ENCODE measurements around the gene KCTD10. TPM values are rescaled to one million over a fixed set of nuclear protein-coding genes. Genes with fewer than 3 reads are reported as not detected.
A peak's percentile ranks its signal among the peaks of the same experiment; 100 is the strongest.

KCTD10 gene
- total and polyA plus RNA-seq, 10 of the 15 experiments (the other 5 are each of a cell fraction or from before 2014, with no cell fraction given): 5.6 to 52.0 (median 34.2) TPM

DNA sequence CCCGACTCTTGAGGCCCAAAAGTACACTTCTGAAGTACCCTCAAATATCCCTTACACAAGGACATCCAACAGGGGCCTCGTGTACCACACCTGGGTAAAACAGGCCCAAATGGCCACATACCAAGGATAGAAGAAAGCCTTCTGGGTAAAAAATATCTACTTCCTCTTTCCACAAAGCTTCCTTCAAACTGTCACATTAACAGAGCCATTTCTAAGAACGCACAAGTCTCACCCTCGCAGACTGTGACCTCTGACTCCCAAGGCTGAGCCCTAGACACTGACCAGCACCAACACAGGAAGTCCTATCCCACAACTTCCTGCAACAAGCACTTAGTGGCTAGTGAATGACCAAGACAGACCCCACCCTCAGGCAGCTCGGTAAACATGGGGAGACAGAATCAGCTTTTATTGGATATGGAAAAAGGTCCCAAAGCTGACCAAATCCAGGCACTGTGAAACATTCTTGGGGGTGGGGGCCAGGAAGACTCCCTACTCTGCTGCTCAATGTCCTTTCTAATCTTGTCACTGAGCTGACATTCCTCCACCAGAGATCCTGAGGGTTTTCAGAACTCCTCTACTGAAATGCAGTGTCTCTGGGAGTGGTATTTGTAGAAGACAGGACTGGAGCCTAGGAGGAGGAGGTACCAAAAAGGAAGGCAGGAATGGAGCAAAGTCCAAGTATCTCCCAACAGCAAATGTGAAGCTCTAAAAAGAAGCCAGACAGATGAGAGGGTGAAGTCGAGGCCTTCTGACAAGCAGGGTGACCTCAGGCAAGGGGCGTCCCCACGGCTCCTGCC lies 15.9 kb downstream of the KCTD10 start:
- Histone ChIP-seq H3K36me3 (ENCODE audit: control insufficient read depth in 2 of 2, insufficient read depth in 2 of 2, low read length in 1 of 2) (peaks cover 7 to 9% of the 10 kb centered on the region in 2 experiments), H3K9ac (ENCODE audit: control insufficient read depth, insufficient read depth, low read length) (no peak overlapping the region), H3K79me2 (ENCODE audit: control insufficient read depth, insufficient read depth, low read length) (no peaks in the 10 kb centered on the region; the same call in none of the 2 replicates), H3K4me2 (ENCODE audit: control insufficient read depth, insufficient read depth) (no peak overlapping the region), H3K27ac (ENCODE audit: control insufficient read depth, insufficient read depth) (no peak overlapping the region), H3K9me3 (replicated peaks; ENCODE audit: control insufficient read depth, insufficient read depth, low read length) (no peaks in the 10 kb centered on the region), H2AFZ (ENCODE audit: control insufficient read depth, low read depth, low read length) (no peak overlapping the region), H3K4me3 (no peak overlapping the region), H3K27me3 (replicated peaks in 1 of 2; ENCODE audit: control insufficient read depth in 2 of 2, insufficient read depth in 2 of 2, low read length in 1 of 2) (no peaks in the 10 kb centered on the region), H3K4me1 (ENCODE audit: control insufficient read depth, insufficient read depth, low read length) (peaks cover 3% of the 10 kb centered on the region; the same call in 1 of the 2 replicates), H4K20me1 (ENCODE audit: control insufficient read depth, insufficient read depth) (no peaks in the 10 kb centered on the region)
- no peak for DNase-seq (ENCODE audit: low read depth, low spot score)
- ChIA-PET SMC1A (ENCODE audit: uncharacterized antibody, unreplicated experiment) (no interaction called here), CTCF (interaction anchor here (1.5 kb wide), 1 partner anchor 68 kb away, joined by 3 read pairs; no protein-coding TSS in a partner anchor), POLR2A (no interaction called here), RAD21 (ENCODE audit: unreplicated experiment) (no interaction called here)
- intact Hi-C loops (cut with micrococcal nuclease; ENCODE audit: unreplicated experiment): no loop called here
- ATAC-seq: peak; percentile 64
- in situ Hi-C loops (cut with MboI): no loop called here
- FAIRE-seq: no peak
- WGBS (ENCODE audit: insufficient coverage, insufficient replicate concordance, low lambda C conversion rate, missing lambda C conversion rate): 69% methylated on average over 8 of the region's 8 CpGs
- no TSS peak for BruUV-seq (replicated peaks)
- TF ChIP-seq SPI1 (IDR thresholded peaks at IDR 0.05; ENCODE audit: borderline replicate concordance, insufficient read depth, low read depth, low read length) (0 out of 2 replicates have a peak, but pooled peaks have one; percentile 24), FOXM1 (IDR thresholded peaks at IDR 0.05; ENCODE audit: low read depth, low read length) (no peak), NR2F1 (conservative IDR thresholded peaks at IDR 0.05) (peak; percentile 67), BACH1 (IDR thresholded peaks at IDR 0.05; ENCODE audit: borderline replicate concordance) (no peak), HDAC2 (IDR thresholded peaks at IDR 0.05) (no peak), STAT1 (conservative IDR thresholded peaks at IDR 0.05) (no peak)
- TF ChIP-seq, protein P1, sequence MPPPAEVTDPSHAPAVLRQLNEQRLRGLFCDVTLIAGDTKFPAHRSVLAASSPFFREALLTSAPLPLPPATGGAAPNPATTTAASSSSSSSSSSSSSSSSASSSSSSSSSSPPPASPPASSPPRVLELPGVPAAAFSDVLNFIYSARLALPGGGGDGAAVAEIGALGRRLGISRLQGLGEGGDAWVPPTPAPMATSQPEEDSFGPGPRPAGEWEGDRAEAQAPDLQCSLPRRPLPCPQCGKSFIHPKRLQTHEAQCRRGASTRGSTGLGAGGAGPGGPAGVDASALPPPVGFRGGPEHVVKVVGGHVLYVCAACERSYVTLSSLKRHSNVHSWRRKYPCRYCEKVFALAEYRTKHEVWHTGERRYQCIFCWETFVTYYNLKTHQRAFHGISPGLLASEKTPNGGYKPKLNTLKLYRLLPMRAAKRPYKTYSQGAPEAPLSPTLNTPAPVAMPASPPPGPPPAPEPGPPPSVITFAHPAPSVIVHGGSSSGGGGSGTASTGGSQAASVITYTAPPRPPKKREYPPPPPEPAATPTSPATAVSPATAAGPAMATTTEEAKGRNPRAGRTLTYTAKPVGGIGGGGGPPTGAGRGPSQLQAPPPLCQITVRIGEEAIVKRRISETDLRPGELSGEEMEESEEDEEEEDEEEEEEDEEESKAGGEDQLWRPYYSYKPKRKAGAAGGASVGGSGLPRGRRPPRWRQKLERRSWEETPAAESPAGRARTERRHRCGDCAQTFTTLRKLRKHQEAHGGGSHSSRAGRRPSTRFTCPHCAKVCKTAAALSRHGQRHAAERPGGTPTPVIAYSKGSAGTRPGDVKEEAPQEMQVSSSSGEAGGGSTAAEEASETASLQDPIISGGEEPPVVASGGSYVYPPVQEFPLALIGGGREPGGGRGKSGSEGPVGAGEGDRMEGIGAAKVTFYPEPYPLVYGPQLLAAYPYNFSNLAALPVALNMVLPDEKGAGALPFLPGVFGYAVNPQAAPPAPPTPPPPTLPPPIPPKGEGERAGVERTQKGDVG (CRISPR knock-in tag; IDR thresholded peaks at IDR 0.05): no peak
- TF ChIP-seq, protein P2, sequence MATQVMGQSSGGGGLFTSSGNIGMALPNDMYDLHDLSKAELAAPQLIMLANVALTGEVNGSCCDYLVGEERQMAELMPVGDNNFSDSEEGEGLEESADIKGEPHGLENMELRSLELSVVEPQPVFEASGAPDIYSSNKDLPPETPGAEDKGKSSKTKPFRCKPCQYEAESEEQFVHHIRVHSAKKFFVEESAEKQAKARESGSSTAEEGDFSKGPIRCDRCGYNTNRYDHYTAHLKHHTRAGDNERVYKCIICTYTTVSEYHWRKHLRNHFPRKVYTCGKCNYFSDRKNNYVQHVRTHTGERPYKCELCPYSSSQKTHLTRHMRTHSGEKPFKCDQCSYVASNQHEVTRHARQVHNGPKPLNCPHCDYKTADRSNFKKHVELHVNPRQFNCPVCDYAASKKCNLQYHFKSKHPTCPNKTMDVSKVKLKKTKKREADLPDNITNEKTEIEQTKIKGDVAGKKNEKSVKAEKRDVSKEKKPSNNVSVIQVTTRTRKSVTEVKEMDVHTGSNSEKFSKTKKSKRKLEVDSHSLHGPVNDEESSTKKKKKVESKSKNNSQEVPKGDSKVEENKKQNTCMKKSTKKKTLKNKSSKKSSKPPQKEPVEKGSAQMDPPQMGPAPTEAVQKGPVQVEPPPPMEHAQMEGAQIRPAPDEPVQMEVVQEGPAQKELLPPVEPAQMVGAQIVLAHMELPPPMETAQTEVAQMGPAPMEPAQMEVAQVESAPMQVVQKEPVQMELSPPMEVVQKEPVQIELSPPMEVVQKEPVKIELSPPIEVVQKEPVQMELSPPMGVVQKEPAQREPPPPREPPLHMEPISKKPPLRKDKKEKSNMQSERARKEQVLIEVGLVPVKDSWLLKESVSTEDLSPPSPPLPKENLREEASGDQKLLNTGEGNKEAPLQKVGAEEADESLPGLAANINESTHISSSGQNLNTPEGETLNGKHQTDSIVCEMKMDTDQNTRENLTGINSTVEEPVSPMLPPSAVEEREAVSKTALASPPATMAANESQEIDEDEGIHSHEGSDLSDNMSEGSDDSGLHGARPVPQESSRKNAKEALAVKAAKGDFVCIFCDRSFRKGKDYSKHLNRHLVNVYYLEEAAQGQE (IDR thresholded peaks at IDR 0.05; ENCODE audit: low read depth, low read length): no peak
- TF ChIP-seq, protein P3, sequence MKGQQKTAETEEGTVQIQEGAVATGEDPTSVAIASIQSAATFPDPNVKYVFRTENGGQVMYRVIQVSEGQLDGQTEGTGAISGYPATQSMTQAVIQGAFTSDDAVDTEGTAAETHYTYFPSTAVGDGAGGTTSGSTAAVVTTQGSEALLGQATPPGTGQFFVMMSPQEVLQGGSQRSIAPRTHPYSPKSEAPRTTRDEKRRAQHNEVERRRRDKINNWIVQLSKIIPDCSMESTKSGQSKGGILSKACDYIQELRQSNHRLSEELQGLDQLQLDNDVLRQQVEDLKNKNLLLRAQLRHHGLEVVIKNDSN (IDR thresholded peaks at IDR 0.05; ENCODE audit: borderline replicate concordance, extremely low read length, insufficient read depth, low read depth, low read length): no peak
- TF ChIP-seq, protein P4, sequence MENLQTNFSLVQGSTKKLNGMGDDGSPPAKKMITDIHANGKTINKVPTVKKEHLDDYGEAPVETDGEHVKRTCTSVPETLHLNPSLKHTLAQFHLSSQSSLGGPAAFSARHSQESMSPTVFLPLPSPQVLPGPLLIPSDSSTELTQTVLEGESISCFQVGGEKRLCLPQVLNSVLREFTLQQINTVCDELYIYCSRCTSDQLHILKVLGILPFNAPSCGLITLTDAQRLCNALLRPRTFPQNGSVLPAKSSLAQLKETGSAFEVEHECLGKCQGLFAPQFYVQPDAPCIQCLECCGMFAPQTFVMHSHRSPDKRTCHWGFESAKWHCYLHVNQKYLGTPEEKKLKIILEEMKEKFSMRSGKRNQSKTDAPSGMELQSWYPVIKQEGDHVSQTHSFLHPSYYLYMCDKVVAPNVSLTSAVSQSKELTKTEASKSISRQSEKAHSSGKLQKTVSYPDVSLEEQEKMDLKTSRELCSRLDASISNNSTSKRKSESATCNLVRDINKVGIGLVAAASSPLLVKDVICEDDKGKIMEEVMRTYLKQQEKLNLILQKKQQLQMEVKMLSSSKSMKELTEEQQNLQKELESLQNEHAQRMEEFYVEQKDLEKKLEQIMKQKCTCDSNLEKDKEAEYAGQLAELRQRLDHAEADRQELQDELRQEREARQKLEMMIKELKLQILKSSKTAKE (IDR thresholded peaks at IDR 0.05; ENCODE audit: low read depth, poor library complexity, severe bottlenecking): no peak
- TF ChIP-seq, protein P5, sequence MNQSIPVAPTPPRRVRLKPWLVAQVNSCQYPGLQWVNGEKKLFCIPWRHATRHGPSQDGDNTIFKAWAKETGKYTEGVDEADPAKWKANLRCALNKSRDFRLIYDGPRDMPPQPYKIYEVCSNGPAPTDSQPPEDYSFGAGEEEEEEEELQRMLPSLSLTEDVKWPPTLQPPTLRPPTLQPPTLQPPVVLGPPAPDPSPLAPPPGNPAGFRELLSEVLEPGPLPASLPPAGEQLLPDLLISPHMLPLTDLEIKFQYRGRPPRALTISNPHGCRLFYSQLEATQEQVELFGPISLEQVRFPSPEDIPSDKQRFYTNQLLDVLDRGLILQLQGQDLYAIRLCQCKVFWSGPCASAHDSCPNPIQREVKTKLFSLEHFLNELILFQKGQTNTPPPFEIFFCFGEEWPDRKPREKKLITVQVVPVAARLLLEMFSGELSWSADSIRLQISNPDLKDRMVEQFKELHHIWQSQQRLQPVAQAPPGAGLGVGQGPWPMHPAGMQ (IDR thresholded peaks at IDR 0.05; ENCODE audit: borderline replicate concordance): no peak
